Activated naive CD4-positive, alpha-beta T cell treated with anti-CD3 and anti-CD28 coated beads, Interleukin-2, amount 10 ng/mL, durations not matched to agents 7 days and 5 days (primary cell): Measurements from ENCODE around the gene C16orf96.

ENCODE experiments used
- CTCF ChIA-PET: fragments of 350-600 bp; sonication (Branson Sonifier 250); formaldehyde crosslinking; loops from one replicate; lab custom pipeline; 2021; ENCODE audit warnings: antibody characterized with exemption; lab: Charles Lee
- DNase-seq: peaks from one replicate; pipeline ENCODE4 v3.0.0-alpha.2; 2020
- H3K27ac Mint-ChIP-seq: one replicate; pipeline ENCODE4 v1.8.0; 2021; ENCODE audit warnings: mild to moderate bottlenecking, moderate library complexity, mixed read lengths
- H3K27me3 Mint-ChIP-seq: one replicate; pipeline ENCODE4 v1.8.0; 2021; ENCODE audit warnings: mild to moderate bottlenecking, mixed read lengths
- H3K36me3 Mint-ChIP-seq: one replicate; pipeline ENCODE4 v1.8.0; 2021; ENCODE audit warnings: mixed read lengths
- H3K4me1 Mint-ChIP-seq: one replicate; pipeline ENCODE4 v1.8.0; 2021; ENCODE audit warnings: mixed read lengths
- H3K4me3 Mint-ChIP-seq: one replicate; pipeline ENCODE4 v1.8.0; 2021; ENCODE audit warnings: mild to moderate bottlenecking, moderate library complexity, mixed read lengths
- H3K9me3 Mint-ChIP-seq: one replicate; pipeline ENCODE4 v1.8.0; 2021; ENCODE audit warnings: mixed read lengths

The C16orf96 gene

DNA sequence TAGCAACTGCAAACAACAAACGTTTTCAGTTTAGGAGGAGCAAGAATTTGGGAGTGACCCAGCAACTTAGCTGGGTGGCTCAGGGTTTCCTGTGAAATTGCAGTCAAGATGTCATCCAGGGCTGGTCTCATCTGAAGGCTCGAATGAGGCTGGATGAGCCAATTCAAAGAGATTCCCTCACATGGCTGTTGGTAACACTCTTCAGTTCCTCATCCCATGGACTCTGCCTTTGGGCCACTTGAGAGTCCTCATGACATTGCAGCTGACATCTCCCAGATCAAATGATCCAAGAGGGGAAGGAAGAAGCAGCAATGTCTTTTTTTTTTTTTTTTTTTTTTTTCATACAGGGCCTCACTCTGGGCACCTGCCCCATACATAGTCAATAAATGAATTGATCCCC is 32.2 kb downstream of the C16orf96 start:
- CTCF ChIA-PET = interaction anchor here (5.0 kb wide), 1 partner anchor 81 kb away, joined by 83 read pairs; no protein-coding TSS in a partner anchor
- H3K4me1 Mint-ChIP-seq = peaks cover 4% of the 10 kb centered on the region
- H3K4me3 Mint-ChIP-seq = no peak overlapping the region
- peaks cover 41% of the 10 kb centered on the region for H3K27me3 Mint-ChIP-seq
- no peak overlapping the region for H3K27ac Mint-ChIP-seq
- H3K9me3 Mint-ChIP-seq = peaks cover 3% of the 10 kb centered on the region
- H3K36me3 Mint-ChIP-seq = no peaks in the 10 kb centered on the region
- no peak for DNase-seq

DNA sequence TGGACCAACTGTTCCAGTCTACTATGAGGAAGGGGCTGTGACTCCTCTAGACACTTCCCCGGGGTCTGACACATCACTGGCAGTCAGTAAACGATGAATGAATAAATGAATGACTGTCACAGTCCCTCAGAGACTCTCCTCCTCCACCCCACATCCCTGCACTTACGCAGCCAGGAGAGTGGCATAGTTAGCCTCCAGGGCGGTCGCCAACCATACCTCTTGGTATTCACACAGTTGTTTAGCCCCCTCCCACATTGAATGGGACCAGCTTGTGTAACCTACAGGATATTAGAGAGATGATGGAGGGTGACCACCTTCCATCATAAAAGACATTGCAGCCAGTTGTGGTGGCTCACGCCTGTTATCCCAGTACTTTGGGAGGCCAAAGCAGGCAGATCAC is 32.8 kb downstream of the C16orf96 start:
- Mint-ChIP-seq H3K27ac (no peak overlapping the region), H3K27me3 (peaks cover 41% of the 10 kb centered on the region), H3K4me3 (no peak overlapping the region), H3K4me1 (peaks cover 4% of the 10 kb centered on the region), H3K36me3 (no peaks in the 10 kb centered on the region), H3K9me3 (peaks cover 3% of the 10 kb centered on the region)
- no peak for DNase-seq
- CTCF ChIA-PET = interaction anchor here (0.7 to 5.0 kb wide), 2 partner anchors 81 to 307 kb away, joined by 3 to 83 read pairs; no protein-coding TSS in a partner anchor

DNA sequence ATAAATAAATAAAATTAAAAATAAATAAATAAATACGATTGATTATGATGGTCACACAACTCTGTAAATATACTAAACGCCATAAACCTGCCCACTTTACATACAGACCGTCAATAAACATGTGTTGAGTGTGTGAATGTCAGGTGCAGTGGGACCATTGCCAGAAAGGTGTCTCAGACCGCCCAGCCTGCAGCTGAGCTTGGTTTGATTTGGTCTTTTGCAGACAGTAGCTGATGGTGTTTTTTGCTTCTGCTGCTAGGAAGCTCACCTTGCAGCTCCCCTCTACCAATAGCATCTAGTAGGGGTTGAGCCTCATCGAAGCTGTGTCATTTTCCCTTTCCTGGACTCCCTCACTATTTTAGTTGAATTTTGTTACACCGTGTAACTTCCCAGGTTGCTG is 35.1 kb downstream of the C16orf96 start:
- no peaks in the 10 kb centered on the region for H3K4me1 Mint-ChIP-seq
- no peaks in the 10 kb centered on the region for H3K36me3 Mint-ChIP-seq
- peaks cover 38% of the 10 kb centered on the region for H3K27me3 Mint-ChIP-seq
- no peak overlapping the region for H3K27ac Mint-ChIP-seq
- no peak overlapping the region for H3K4me3 Mint-ChIP-seq
- peaks cover 3% of the 10 kb centered on the region for H3K9me3 Mint-ChIP-seq
- DNase-seq = no peak
- CTCF ChIA-PET = no interaction called here

DNA sequence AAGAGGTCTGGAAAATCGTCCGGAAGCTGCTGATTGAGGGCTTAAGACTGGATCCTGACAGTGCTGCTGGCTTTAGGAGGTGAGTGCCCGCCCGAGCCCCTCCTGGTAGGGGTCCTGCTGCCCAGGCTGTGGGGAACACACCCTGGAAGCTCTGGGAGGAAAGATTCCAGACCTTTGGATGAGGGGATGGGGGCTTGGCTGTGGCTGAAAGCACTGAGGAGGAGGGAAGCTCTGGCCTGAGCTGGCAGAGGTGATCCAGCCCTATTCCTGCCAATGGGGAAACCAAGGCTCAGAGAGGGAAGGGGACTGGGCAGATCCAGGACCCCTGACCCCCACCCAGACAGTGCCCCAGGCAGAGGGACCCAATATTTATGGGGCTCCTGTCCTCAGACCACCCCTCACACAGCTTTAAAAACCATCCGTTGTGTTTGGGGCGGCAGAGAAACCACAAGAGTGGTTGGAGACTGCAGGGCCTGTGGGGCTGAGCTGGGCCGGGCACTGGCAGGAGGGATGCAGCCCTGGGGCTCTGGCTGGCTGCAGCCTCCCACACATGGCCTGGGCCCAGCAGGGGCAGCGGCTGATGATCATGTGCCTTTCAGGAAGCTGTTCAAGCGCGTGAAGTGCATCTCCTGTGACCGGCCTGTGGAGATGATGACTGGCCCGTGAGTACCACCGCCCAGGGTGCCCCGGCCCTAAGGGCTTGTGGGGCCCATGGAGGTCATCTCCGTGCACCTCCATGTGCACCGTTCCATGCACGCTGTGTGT is 35.7 kb downstream of the C16orf96 start:
- peaks cover 3% of the 10 kb centered on the region for H3K9me3 Mint-ChIP-seq
- no peaks in the 10 kb centered on the region for H3K36me3 Mint-ChIP-seq
- no peak overlapping the region for H3K27ac Mint-ChIP-seq
- no peak overlapping the region for H3K4me3 Mint-ChIP-seq
- peaks cover 35% of the 10 kb centered on the region for H3K27me3 Mint-ChIP-seq
- no peak for DNase-seq
- CTCF ChIA-PET = no interaction called here
- no peaks in the 10 kb centered on the region for H3K4me1 Mint-ChIP-seq

DNA sequence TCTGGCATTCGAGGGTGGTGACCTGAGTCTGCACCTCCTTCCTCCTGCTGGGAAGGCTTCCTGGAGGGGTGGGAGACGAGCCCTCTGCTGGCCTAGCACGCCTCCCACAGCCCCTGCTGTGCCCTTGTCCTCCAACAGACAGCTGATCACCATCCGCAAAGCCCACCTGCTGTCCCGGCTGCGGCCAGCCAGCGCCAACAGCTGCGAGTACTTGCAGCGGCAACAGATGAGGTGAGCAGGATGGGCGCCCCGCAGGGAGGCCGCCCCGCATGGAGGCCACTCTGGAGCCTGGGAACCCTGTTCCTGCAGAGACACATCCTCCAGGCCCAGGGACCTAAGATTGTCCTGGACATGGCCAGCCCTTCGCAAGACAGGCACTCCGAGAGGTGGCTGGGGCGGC is 36.9 kb downstream of the C16orf96 start:
- no peak overlapping the region for H3K27ac Mint-ChIP-seq
- CTCF ChIA-PET = no interaction called here

DNA sequence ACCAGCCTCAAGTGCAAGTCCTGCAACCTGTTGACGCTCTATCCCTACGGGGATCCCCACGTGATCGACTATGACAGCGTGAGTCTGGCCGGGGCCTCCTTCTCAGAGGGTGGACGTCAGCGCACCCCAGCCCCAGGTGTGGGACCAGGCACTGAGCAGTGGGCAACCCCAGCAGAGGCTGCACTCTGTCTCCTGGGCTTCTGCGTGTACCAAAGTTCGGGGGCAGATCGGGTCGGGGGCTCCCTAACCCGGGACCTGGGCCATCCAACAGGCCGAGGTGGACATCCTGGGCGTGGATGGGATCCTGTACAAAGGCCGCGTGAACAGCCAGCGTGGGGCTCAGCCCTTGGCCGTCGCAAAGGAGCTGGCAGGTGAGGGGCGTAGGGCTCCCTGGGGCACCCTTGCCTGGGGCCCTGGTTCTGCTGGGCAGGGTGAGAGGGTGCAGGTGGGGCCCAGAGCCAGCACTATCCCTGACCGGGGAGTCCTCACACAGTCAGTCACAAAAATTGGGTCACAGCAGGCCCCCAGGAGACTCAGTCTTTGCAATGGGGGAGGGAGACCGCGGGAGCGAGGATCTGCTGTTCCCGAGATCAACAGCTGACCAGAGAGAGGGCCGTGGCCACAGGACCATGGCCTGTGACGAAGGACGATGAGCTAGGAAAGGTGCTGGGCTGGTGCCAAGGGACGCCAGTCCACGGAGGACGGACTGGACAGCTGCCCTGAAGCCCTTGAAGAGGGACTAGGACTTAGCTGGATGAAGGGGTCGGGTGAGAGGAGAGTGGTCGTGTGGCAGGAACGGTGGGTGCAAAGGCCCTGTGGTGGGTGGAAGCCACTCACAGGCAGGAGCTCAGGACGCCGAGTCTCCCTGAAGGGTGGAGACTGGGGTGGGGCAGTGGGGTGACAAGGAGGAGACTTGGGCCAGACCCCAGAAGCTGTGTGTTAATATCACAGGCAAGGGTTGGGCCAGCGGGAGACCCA is 38.6 kb downstream of the C16orf96 start:
- H3K27me3 Mint-ChIP-seq = peaks cover 31% of the 10 kb centered on the region
- no peaks in the 10 kb centered on the region for H3K4me1 Mint-ChIP-seq
- CTCF ChIA-PET = interaction anchor here (1.3 to 3.2 kb wide), 2 partner anchors 9 to 22 kb away, joined by 3 to 14 read pairs; no protein-coding TSS in a partner anchor
- DNase-seq = no peak
- no peaks in the 10 kb centered on the region for H3K36me3 Mint-ChIP-seq
- no peak overlapping the region for H3K4me3 Mint-ChIP-seq
- no peaks in the 10 kb centered on the region for H3K9me3 Mint-ChIP-seq
- H3K27ac Mint-ChIP-seq = no peak overlapping the region

More for the DNA sequence above, 36.9 kb downstream of the C16orf96 start:
- Mint-ChIP-seq H3K4me3 (no peak overlapping the region), H3K9me3 (peaks cover 1% of the 10 kb centered on the region), H3K27me3 (peaks cover 29% of the 10 kb centered on the region), H3K36me3 (no peaks in the 10 kb centered on the region), H3K4me1 (no peaks in the 10 kb centered on the region)
- DNase-seq = no peak

DNA sequence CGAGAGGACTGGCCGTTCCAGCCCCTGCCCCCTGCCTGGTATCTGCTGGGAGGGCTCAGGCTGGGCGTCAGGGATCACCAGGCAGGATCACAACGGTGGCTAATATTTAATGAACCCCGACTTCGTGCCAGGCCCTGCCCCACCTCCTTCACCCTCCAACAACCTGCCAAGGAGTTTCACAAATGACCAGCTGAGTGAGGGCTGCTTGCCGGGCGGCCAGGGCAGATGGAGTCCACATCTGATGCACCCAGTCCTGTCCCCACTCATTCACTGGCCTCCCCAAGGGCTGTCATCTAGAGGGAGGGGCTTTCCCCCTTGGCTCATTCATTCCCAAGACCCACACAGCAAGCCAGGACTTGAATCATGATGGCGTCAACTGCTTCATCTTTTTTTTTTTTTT is 41.0 kb downstream of the C16orf96 start:
- H3K9me3 Mint-ChIP-seq = no peaks in the 10 kb centered on the region
- H3K4me3 Mint-ChIP-seq = no peak overlapping the region
- H3K27me3 Mint-ChIP-seq = peaks cover 44% of the 10 kb centered on the region
- CTCF ChIA-PET = interaction anchor here (0.8 to 3.2 kb wide), 3 partner anchors 12 to 80 kb away, joined by 3 to 14 read pairs (median 3); no protein-coding TSS in a partner anchor
- DNase-seq = no peak
- no peaks in the 10 kb centered on the region for H3K36me3 Mint-ChIP-seq
- H3K4me1 Mint-ChIP-seq = no peaks in the 10 kb centered on the region
- H3K27ac Mint-ChIP-seq = no peak overlapping the region

DNA sequence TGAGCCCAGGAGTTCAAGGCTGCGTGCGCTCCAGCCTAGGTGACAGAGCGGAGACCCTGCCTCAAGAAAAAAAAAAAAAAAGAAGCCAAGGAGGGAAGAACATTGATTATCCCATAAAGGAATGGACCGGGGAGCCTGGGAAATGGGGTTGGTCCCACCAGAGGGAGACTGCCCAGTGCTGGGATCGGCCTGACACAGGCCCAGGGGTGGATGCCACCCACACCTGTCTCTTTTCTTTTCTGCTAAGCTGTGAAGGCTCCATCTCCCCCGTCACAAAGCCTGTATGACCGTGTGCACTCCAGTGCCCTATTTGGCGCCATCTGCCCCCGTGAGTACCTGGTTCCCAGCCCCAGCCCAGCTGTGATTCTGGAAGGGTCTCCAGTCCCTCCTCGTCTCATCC is 42.9 kb downstream of the C16orf96 start:
- Mint-ChIP-seq H3K9me3 (no peaks in the 10 kb centered on the region), H3K27ac (no peak overlapping the region), H3K4me3 (no peak overlapping the region), H3K4me1 (no peaks in the 10 kb centered on the region), H3K27me3 (peaks cover 49% of the 10 kb centered on the region), H3K36me3 (no peaks in the 10 kb centered on the region)
- no peak for DNase-seq
- CTCF ChIA-PET = interaction anchor here (0.6 to 1.1 kb wide), 3 partner anchors 13 to 196 kb away, joined by 3 to 4 read pairs (median 3); partner anchors contain the start of gene MGRN1

DNA sequence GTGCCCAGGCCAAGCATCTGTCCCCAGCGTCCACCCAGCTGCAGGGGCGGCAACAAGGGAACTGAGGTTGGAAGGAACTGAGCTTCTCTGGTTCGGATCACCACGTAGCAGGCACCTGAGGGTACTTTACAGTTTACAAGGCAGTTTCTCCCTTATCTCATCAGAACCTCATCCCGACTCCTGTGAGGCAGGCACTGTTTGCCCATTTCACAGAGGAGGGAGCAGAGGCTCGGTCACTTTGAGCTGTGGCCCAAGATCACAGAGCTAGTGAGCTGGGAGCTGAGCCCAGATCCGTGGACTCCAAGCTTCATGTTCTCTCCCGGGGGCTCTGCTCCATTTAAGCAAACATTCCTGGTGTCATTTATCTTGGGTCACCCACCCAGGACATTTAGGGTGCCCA is 43.4 kb downstream of the C16orf96 start:
- Mint-ChIP-seq H3K4me3 (no peak overlapping the region), H3K27ac (no peak overlapping the region), H3K4me1 (no peaks in the 10 kb centered on the region), H3K36me3 (no peaks in the 10 kb centered on the region), H3K9me3 (no peaks in the 10 kb centered on the region), H3K27me3 (peaks cover 49% of the 10 kb centered on the region)
- DNase-seq = no peak
- CTCF ChIA-PET = interaction anchor here (0.6 to 1.1 kb wide), 2 partner anchors 13 to 25 kb away, joined by 3 to 4 read pairs; partner anchors contain the start of gene MGRN1

DNA sequence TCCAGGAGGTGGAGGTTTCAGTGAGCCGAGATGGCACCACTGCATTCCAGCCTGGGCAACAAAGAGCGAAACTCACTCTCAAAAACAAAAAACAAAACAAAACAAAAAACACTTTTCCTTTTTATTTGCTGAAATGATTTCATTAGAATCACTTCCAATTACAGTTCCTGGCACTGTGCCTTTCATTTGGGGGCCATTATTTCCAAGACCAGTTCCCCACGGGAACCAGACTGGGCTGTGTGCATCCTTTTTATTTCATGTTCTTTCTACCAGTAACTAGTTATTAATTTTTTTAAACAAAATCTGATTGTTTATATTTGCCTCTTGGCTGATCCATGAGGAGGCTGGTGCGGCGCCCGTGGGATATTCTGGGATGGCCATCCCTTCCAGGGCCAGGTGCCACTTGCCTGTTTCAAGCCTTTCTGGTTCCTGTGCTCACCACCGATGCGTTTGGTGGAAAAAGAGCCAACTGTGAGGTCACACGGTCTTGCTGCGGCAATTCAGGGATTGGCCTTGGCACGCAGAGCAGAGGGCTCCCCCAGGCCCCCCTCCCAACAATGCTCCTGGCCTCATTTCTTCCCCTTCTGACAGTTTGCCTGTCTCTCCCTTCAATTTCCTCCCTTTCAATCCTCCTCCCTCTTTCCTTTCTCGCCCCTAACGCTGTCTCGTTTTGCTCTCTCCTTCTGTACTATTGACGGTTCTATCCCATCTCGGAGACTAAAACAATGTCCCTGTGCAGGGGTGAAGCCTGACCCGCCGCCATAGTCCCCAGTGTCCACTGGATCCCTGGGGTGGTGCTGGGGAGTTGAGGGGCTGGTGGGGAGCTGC is 45.1 kb downstream of the C16orf96 start:
- Mint-ChIP-seq H3K27ac (no peak overlapping the region), H3K9me3 (no peaks in the 10 kb centered on the region), H3K27me3 (peaks cover 43% of the 10 kb centered on the region), H3K4me3 (no peak overlapping the region), H3K36me3 (no peaks in the 10 kb centered on the region), H3K4me1 (no peaks in the 10 kb centered on the region)
- CTCF ChIA-PET = no interaction called here
- DNase-seq = no peak

DNA sequence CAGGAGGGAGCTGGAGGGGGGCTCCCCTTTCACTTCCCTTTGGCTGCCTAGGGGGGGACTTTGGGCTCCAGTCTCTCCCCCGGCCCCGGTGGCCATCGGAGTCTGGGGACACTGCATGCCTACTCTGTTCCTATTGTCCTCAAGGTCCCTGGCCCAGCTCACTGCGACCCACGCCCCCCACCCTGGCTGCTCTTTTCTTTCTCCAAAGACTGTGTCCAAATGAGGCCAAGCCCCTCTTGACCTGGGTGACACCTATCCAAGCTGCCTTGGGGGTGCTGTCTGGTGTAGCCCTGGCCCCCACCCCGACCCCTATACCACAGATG is 45.7 kb downstream of the C16orf96 start:
- CTCF ChIA-PET = no interaction called here
- Mint-ChIP-seq H3K9me3 (no peaks in the 10 kb centered on the region), H3K36me3 (no peaks in the 10 kb centered on the region), H3K4me1 (no peaks in the 10 kb centered on the region), H3K27ac (no peak overlapping the region), H3K4me3 (no peak overlapping the region), H3K27me3 (peaks cover 40% of the 10 kb centered on the region)
- no peak for DNase-seq

DNA sequence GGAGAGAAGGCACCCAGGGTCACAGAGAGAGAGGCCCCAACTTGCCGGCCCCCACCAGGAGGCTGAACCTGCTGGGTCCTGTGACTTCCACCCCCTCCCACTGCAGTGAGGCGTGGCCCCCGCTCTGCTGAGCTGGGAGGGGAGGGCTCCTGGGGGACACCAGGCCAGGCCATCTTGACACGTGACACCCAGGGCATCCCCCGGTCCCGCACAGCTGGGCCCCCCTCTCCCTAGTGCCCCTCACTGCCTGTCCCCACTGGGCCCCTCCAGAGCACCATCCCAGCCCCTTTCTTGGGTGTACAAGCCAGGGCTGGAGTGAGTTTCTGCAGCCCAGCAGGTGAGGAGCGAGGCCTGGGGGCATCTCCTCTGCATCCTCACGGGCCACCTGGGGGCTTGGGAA is 46.2 kb downstream of the C16orf96 start:
- no peak overlapping the region for H3K4me3 Mint-ChIP-seq
- CTCF ChIA-PET = no interaction called here

DNA sequence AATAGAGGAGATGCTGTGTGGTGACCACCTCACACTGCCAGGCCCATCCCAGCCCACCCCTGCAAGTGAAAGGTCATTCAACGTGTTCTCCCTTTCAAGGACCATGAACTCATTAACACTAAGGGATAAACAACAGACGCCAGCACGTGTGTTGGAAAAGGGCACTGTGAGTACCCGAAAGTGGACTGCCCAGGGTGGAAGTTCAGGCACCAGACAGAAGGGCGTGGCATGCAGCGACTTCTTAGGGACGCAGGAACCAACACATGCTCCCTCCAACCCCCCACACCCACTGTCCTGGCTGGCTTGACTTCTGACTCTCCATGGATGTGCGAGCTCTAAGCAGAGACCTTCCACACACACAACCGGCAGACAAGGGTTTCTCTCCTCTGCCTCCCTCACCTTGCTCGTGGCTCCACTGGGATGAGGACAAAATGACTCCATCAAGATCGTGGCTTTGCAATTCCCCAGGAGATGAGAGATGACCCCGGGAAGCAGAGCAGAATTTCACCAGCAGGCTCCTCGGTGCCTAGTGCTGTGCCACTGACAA is 47.6 kb downstream of the C16orf96 start:
- CTCF ChIA-PET = no interaction called here
- peaks cover 28% of the 10 kb centered on the region for H3K27me3 Mint-ChIP-seq
- H3K4me3 Mint-ChIP-seq = no peak overlapping the region
- peaks cover 1% of the 10 kb centered on the region for H3K36me3 Mint-ChIP-seq
- no peaks in the 10 kb centered on the region for H3K9me3 Mint-ChIP-seq
- DNase-seq = no peak
- no peak overlapping the region for H3K27ac Mint-ChIP-seq
- no peaks in the 10 kb centered on the region for H3K4me1 Mint-ChIP-seq

More for the DNA sequence above, 46.2 kb downstream of the C16orf96 start:
- Mint-ChIP-seq H3K27ac (no peak overlapping the region), H3K27me3 (peaks cover 36% of the 10 kb centered on the region), H3K4me1 (no peaks in the 10 kb centered on the region), H3K36me3 (no peaks in the 10 kb centered on the region), H3K9me3 (no peaks in the 10 kb centered on the region)
- no peak for DNase-seq
